ENCODE measurements around the gene MBD1.
"Not testable (repeated sequence)": the region's sequence is repeated elsewhere in the genome, so short reads cannot be mapped to it uniquely, and the experiment has no call there.

MBD1 gene

DNA sequence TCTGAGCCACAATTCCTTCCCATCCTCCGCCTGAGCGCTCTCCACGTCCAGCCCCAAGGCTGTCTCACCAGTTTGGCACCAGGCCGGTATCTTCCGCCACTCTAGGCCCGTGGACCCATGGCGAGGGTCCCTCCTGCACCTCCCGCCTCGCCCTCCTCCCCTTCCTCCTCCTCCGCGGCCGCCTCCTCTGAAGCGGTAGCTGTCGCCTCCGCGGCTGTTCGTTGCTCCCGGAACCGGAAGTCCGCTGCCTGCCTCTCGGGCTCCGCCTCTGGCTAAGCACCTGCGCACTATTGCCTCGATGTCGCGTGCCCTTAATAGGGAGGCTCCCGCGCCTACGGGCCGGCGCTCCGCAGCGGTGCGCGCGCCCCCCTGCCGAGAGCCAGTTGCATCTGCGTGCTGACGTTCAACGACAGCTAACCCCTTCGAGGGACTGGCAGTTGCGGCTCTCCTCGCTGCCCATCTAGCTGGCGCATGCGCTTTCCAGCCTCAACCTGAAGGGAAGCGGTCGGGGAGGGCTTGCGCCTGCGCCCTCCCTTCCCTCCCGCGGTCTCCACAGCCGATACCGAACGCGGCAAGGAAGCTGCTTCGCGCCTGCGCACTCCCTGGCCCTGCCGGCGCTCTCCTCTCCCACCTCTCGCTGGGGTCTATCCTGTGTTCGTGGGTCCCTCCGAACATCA is at the start of gene MBD1:
MBD1 (minus strand) TSS at position 229 of the 677 bp plus-strand sequence. CDS start 1,531 bp downstream, outside the sequence.
- peak; percentile 99 for DNase-seq

DNA sequence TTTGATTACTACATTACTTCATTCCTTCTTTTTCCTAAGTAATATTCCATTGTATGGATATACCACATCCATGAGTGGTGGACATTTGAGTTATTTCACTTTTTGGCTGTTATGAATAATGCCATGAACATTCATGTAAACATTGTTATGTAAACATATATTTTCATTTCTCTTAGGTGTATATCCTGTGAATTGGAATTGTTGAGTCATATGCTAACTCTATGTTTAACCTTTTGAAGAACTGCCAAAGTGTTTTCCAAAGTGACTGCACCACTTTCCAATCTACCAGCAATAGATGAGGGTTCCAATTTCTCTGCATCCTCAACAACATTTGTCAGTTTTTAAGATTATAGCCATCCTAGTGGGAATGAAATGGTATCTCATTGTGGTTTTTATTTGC is 48.9 kb upstream of the MBD1 start:
- no peak for DNase-seq

DNA sequence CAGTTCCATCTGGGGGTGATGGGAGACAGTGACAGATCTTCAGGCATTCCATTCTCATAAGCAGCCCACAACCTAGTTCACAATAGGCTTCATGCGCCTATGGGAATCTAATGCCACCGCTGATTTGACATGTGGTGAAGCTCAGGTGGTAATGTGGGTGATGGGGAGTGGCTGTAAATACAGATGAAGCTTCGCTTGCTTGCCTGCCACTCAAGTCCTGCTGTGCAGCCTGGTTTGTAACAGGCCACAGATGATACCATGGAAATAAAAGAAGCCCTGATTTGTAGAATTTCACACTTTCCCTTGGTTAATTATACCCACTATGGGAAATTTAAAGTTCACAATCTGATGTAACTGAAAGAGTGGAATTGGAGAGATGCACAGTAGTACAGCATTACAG is 46.7 kb upstream of the MBD1 start:
- no peak for DNase-seq

- DNase-seq = no peak
Measured at GRCh38 chr18:50320719-50321118, 39.4 kb upstream of the MBD1 start.

DNA sequence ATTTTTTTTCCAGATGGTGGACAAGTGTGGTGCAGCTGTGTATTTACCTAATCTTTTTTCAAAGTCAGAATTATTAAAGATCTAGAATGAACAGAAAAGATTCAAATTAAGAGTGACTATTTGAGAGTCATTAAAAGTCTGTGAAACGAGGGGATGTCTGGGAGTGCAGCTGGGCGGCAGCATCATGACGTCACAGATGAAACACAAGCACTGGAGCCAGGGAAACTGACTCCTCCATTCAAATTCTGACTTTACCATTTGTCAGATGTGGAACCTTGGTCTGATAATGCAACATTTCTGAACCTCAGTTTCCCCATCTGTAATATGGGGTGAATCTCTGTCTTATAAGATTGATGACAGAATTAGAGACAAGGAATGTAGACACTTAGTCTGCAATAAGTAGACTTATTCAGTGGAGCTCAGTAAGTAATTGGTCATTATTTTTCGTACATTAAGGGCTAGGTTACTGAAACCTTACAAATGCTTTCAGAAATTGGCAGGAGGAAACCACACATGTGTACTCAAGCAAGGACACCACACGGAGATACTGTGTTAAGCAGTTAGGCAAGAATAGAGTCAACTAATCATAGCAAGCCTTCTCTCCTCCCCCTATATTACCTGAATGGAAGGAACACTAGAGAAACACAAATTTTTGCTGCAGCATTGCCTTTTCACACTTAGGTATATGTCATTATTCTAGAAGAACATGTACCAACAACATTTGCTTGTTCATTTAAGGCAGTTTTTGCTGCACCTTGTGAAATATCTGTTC is 34.0 kb upstream of the MBD1 start:
- DNase-seq = no peak

- no peak for DNase-seq
Measured at GRCh38 chr18:50313873-50314460, 32.6 kb upstream of the MBD1 start.

DNA sequence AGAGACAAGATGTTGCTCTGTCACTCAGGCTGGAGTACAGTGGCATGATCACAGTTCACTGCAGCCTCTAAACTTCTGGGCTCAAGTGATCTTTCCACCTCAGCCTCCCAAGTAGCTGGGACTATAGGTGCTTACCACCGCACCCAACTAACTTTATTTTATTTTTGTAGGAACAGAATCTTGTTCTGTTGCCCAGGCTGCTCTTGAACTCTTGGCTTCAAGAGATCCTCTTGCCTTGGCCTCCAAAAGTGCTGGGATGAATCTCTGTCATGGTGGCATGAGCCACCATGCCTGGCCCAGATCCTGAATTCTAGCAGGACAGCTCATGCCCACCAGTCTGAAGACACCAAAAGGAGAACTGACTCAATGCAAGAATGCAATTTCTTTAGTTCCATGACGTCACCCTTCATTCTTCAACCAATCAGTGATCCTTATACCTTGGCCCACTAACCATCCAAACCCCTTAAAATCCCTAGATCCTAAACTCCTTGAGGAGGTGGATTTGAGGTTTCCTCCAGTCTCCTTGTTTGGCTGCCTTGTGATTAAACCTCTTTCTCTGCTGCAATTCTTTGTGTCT is 31.8 kb upstream of the MBD1 start:
- DNase-seq = no peak

DNA sequence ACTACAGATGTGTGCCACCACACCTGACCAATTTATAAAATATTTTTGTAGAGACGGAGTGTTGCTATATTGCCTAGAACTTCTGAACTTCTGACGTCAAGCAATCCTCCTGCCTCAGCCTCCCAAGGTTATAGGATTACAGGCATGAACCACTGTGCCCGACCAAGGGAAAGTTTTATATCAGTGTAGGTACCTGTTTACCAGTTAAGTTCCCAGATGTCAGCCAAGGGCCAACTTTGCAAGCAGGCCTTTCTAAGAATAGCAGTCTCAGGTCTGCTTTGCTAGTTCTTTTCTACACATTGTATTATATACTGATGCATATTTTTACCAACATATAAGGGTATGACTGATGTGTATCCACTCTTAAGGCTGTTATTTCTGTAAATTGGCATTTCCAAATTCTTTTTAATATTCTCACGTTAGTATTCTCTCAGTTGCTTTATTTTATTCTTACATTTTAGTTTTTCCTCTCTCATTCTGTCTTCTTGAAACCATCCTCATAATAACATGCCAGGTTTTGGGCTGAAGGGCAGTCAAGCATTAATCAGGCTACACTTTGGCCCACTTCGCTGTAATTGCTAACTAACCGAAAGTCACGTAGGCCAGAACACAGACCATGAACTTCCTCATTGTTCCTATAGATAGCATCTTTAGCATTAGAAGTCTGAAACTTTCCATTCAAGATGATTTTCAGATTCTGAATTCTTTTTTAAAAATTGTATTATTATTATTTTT is 31.1 kb upstream of the MBD1 start:
- DNase-seq = no peak

GRCh38 chr18:50311650-50312049 is 30.3 kb upstream of the MBD1 start:
- DNase-seq = no peak

DNA sequence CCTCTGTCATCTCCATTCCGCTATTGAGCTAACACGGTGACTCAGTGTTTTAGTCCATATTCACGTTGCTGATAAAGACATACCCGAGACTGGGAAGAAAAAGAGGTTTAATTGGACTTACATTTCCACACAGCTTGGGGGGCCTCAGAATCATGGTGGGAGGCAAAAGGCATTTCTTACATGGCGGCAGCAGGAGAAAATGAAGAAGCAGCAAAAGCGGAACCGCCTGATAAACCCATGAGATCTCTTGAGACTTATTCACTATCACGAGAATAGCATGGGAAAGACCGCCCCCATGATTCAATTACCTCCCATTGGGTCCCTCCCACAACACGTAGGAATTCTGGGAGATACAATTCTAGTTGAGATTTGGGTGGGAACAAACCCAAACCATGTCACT is 28.8 kb upstream of the MBD1 start:
- DNase-seq = no peak

DNA sequence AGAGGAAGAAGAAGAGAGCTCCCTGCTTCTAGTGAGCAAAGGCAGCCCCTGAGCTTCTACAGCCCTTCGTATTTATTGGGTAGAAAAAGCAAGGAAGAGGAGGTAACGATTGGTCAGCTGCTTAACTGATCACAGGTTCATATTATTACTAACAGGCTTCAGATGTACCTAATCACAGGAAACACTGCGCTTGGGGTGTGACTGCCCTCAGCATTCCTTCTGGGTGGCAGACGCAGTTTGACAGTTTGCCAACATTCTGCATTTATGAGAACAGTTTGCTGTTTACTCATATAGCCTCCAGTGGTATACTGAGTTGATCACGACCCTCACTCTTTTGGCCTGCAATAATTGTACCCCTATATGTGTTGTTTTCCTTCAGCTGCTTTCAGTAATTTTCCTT is 27.5 kb upstream of the MBD1 start:
- not testable (repeated sequence) for DNase-seq

- peak; percentile 96 for DNase-seq
Measured at GRCh38 chr18:50307738-50308470, 26.6 kb upstream of the MBD1 start.

- DNase-seq = no peak
Measured at GRCh38 chr18:50307400-50307737, 26.0 kb upstream of the MBD1 start.

GRCh38 chr18:50306944-50307343 is 25.6 kb upstream of the MBD1 start:
- DNase-seq = peak; percentile 13

GRCh38 chr18:50301074-50301473 is 19.8 kb upstream of the MBD1 start:
- DNase-seq = no peak

DNA sequence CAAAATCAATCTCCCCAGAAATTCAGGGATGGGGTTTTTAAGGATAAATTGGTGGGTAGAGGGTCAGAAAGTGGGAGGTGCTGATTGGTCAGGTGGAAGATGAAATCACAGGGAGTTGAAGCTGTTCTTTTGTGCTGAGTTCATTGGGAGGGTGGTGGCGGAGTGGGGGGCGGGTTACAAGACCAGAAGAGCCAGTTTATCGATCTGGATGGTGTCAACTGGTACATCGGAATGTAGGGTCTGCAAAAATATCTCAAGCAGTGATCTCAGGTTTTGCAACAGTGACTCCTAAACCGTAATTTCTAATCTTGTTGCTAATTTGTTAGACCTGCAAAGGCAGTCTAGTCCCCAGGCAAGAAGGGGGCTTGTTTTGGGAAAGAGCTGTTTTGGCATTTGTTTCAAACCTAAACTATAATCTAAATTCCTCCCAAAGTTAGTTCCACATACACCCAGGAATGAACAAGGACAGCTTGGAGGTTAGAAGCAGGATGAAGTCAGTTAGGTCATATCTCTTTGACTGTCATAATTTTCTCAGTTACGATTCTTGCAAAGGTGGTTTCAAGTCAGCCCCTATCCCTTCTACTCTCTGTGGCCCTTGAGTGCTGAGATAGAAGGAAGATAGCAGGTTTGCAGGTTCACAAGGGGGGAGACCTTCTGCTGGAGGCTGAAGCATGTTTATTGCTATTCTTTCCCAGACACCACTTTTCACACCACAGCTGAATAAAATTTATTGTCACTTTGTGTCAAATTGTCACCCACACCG is 18.5 kb upstream of the MBD1 start:
- DNase-seq = no peak

DNA sequence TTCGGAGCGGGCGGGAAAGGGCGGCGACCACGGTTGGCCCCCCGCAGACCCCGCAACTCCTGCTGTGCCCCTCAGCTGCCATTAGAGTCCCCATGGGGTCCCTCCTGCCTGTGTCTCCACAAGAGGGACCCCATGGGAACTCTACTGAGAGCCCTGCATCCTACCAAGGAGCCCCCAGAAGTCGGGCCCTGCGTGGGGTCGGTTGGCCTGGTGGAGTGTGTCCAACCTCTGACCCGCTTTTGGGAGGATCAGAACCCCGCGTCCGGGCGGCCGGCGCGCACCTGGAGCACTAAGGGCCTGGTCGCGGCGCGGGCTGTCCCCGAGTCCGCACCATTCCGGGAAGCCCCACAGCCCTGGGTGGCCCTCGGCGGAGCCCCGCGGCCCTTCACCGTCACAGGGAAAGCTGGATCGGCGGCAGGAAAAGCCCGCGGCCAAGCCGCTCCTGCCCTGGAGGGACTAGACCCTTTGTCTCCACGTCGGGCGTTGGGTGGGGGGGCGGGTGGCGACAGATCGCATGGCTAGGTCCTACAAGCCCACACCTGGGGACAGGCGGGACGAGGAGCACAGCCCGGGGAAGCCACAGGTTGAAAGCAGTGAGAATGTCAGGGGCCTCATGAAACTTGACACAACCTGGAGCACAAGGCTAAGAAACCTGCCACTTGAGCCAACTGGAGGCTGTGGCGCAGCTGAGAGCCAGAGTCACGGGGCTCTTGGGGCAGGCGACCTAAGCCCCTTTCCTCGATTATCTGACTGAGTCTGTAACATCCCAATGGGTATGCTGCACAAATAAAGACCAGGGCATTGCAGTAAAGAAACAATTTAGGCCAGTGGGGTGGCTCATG is 17.3 kb upstream of the MBD1 start:
- no peak for DNase-seq

GRCh38 chr18:50297621-50298442 is 16.5 kb upstream of the MBD1 start:
- peak; percentile 90 for DNase-seq

DNA sequence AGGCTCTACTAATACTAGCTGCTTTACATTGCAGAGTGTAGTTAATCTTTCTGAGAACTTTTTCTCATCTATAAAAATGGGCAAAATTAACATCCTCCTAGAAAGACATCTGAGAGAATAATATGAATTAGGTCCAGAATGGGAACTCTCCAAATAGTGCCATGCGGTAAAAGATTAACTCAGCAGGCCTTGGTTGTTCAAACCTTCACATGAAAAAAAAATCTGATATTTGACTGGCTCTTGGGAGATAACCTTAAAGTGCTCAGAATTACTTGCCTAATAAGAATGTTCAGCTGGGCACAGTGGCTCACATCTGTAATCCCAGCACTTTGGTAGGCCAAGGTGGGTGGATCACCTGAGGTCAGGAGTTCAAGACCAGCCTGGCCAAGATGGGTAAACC is 11.7 kb upstream of the MBD1 start:
- DNase-seq = no peak

DNA sequence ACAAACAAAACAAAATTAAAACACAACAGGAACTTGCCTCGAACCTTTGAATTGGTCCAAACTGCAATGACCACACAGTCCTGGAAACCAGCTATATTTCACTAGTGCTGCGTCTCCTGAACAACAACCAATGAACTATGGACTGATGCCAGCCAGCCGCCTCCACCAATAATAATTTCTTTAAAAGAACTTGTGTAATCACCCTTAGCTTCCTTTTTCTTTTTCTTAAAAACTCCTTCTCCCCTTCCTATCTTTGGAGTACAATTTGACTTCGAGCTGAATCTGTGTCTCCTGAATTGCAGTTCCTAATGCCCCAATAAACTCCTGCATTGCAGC is 7.8 kb upstream of the MBD1 start:
- DNase-seq = no peak

All from eye (tissue), 1 donor.